Activated T-cell treated with anti-CD3 and anti-CD28 coated beads, Interleukin-2, amount 50 U/mL, for 24 hours (primary cell): ENCODE results near the gene XIRP1.

Experiments
- DNase-seq: peaks from one replicate; pipeline ENCODE4 v3.0.0-alpha.2; 2020
- H3K27ac Mint-ChIP-seq: 2 replicates; pipeline ENCODE4 v1.8.0; 2020; ENCODE audit warnings: mild to moderate bottlenecking, mixed read lengths
- H3K27me3 Mint-ChIP-seq: 2 replicates; pipeline ENCODE4 v1.8.0; 2020; ENCODE audit warnings: mixed read lengths
- H3K36me3 Mint-ChIP-seq: 2 replicates; pipeline ENCODE4 v1.8.0; 2020; ENCODE audit warnings: low read depth, mixed read lengths
- H3K4me1 Mint-ChIP-seq: 2 replicates; pipeline ENCODE4 v1.8.0; 2020; ENCODE audit warnings: low read depth, mixed read lengths
- H3K4me3 Mint-ChIP-seq: 2 replicates; pipeline ENCODE4 v1.8.0; 2020; ENCODE audit warnings: mild to moderate bottlenecking, moderate library complexity, mixed read lengths
- H3K9me3 Mint-ChIP-seq: 2 replicates; pipeline ENCODE4 v1.8.0; 2020; ENCODE audit warnings: mixed read lengths

Gene XIRP1

GRCh38 chr3:39196671-39197356 lies 4.4 kb upstream of the XIRP1 start:
- no peak for DNase-seq
- Mint-ChIP-seq H3K4me1 (peaks cover 35% of the 10 kb centered on the region), H3K27me3 (no peaks in the 10 kb centered on the region), H3K9me3 (peaks cover 3% of the 10 kb centered on the region), H3K4me3 (no peak overlapping the region), H3K36me3 (no peaks in the 10 kb centered on the region), H3K27ac (no peak overlapping the region)

- H3K9me3 Mint-ChIP-seq, result peaks cover 3% of the 10 kb centered on the region
- no peak for DNase-seq
- no peak overlapping the region for H3K4me3 Mint-ChIP-seq
- no peak overlapping the region for H3K27ac Mint-ChIP-seq
- H3K4me1 Mint-ChIP-seq, result peaks cover 41% of the 10 kb centered on the region
- no peaks in the 10 kb centered on the region for H3K36me3 Mint-ChIP-seq
- H3K27me3 Mint-ChIP-seq, result no peaks in the 10 kb centered on the region
Measured at GRCh38 chr3:39196034-39196433, 3.6 kb upstream of the XIRP1 start.

- Mint-ChIP-seq H3K9me3 (peaks cover 3% of the 10 kb centered on the region), H3K36me3 (peaks cover 6% of the 10 kb centered on the region), H3K4me1 (peaks cover 51% of the 10 kb centered on the region), H3K4me3 (no peak overlapping the region), H3K27ac (no peak overlapping the region), H3K27me3 (no peaks in the 10 kb centered on the region)
- DNase-seq, result no peak
Measured at GRCh38 chr3:39193391-39193790, 996 bp upstream of the XIRP1 start.

GRCh38 chr3:39191773-39192172 lies 622 bp downstream of the XIRP1 start:
- DNase-seq, result no peak
- H3K9me3 Mint-ChIP-seq, result peaks cover 3% of the 10 kb centered on the region
- H3K27me3 Mint-ChIP-seq, result no peaks in the 10 kb centered on the region
- peak overlapping the region; percentile 50 for H3K4me3 Mint-ChIP-seq
- peak overlapping the region; percentile 78 for H3K27ac Mint-ChIP-seq
- H3K4me1 Mint-ChIP-seq, result peaks cover 50% of the 10 kb centered on the region
- H3K36me3 Mint-ChIP-seq, result peaks cover 8% of the 10 kb centered on the region

GRCh38 chr3:39191111-39191510 lies 1.3 kb downstream of the XIRP1 start:
- no peaks in the 10 kb centered on the region for H3K27me3 Mint-ChIP-seq
- no peak for DNase-seq
- peaks cover 10% of the 10 kb centered on the region for H3K36me3 Mint-ChIP-seq
- peaks cover 44% of the 10 kb centered on the region for H3K4me1 Mint-ChIP-seq
- peak overlapping the region; percentile 50 for H3K4me3 Mint-ChIP-seq
- H3K9me3 Mint-ChIP-seq, result peaks cover 3% of the 10 kb centered on the region
- H3K27ac Mint-ChIP-seq, result no peak overlapping the region

- H3K27ac Mint-ChIP-seq, result peak overlapping the region; percentile 62
- no peak for DNase-seq
- peaks cover 10% of the 10 kb centered on the region for H3K36me3 Mint-ChIP-seq
- peaks cover 38% of the 10 kb centered on the region for H3K4me1 Mint-ChIP-seq
- H3K9me3 Mint-ChIP-seq, result peaks cover 3% of the 10 kb centered on the region
- peak overlapping the region; percentile 50 for H3K4me3 Mint-ChIP-seq
- no peaks in the 10 kb centered on the region for H3K27me3 Mint-ChIP-seq
Measured at GRCh38 chr3:39190281-39191025, 1.9 kb downstream of the XIRP1 start.

GRCh38 chr3:39189959-39190269 lies 2.5 kb downstream of the XIRP1 start:
- Mint-ChIP-seq H3K27me3 (no peaks in the 10 kb centered on the region), H3K9me3 (peaks cover 3% of the 10 kb centered on the region), H3K4me3 (no peak overlapping the region), H3K36me3 (peaks cover 10% of the 10 kb centered on the region), H3K27ac (peak overlapping the region; percentile 62), H3K4me1 (peaks cover 34% of the 10 kb centered on the region)
- DNase-seq, result peak; percentile 68

GRCh38 chr3:39189150-39189958 lies 3.0 kb downstream of the XIRP1 start:
- no peak overlapping the region for H3K4me3 Mint-ChIP-seq
- H3K36me3 Mint-ChIP-seq, result peaks cover 10% of the 10 kb centered on the region
- peaks cover 3% of the 10 kb centered on the region for H3K9me3 Mint-ChIP-seq
- H3K4me1 Mint-ChIP-seq, result peaks cover 34% of the 10 kb centered on the region
- no peaks in the 10 kb centered on the region for H3K27me3 Mint-ChIP-seq
- DNase-seq, result no peak
- H3K27ac Mint-ChIP-seq, result no peak overlapping the region

- peaks cover 31% of the 10 kb centered on the region for H3K4me1 Mint-ChIP-seq
- peaks cover 3% of the 10 kb centered on the region for H3K9me3 Mint-ChIP-seq
- no peak for DNase-seq
- no peak overlapping the region for H3K27ac Mint-ChIP-seq
- no peak overlapping the region for H3K4me3 Mint-ChIP-seq
- H3K36me3 Mint-ChIP-seq, result peaks cover 12% of the 10 kb centered on the region
- H3K27me3 Mint-ChIP-seq, result no peaks in the 10 kb centered on the region
Measured at GRCh38 chr3:39188271-39189149, 3.9 kb downstream of the XIRP1 start.

GRCh38 chr3:39187372-39188155 lies 4.8 kb downstream of the XIRP1 start:
- Mint-ChIP-seq H3K9me3 (no peaks in the 10 kb centered on the region), H3K4me3 (no peak overlapping the region), H3K4me1 (peaks cover 24% of the 10 kb centered on the region), H3K27me3 (no peaks in the 10 kb centered on the region), H3K27ac (no peak overlapping the region), H3K36me3 (peaks cover 12% of the 10 kb centered on the region)
- no peak for DNase-seq

GRCh38 chr3:39186692-39187151 lies 5.7 kb downstream of the XIRP1 start:
- no peak for DNase-seq
- Mint-ChIP-seq H3K4me3 (no peak overlapping the region), H3K27ac (no peak overlapping the region), H3K9me3 (no peaks in the 10 kb centered on the region), H3K36me3 (peaks cover 12% of the 10 kb centered on the region), H3K4me1 (peaks cover 17% of the 10 kb centered on the region), H3K27me3 (no peaks in the 10 kb centered on the region)

GRCh38 chr3:39185959-39186691 lies 6.3 kb downstream of the XIRP1 start:
- H3K36me3 Mint-ChIP-seq, result peaks cover 12% of the 10 kb centered on the region
- H3K4me3 Mint-ChIP-seq, result no peak overlapping the region
- no peaks in the 10 kb centered on the region for H3K27me3 Mint-ChIP-seq
- no peak overlapping the region for H3K27ac Mint-ChIP-seq
- peaks cover 15% of the 10 kb centered on the region for H3K4me1 Mint-ChIP-seq
- no peaks in the 10 kb centered on the region for H3K9me3 Mint-ChIP-seq
- DNase-seq, result no peak
